ENCODE results near the gene SMDT1.
"Not testable (repeated sequence)": the region's sequence is repeated elsewhere in the genome, so short reads cannot be mapped to it uniquely, and the experiment has no call there.

SMDT1 gene

GRCh38 chr22:42070517-42071422 lies 8.7 kb upstream of the SMDT1 start, which contains the start of gene NAGA:
Gene NAGA (minus strand): TSS chr22:42070812. CDS start chr22:42070297, 515 bp downstream.
- peak; percentile 80 to 90 for DNase-seq (ENCODE audit: low read depth in 1 of 2, low spot score in 1 of 2)

GRCh38 chr22:42071508-42071907 lies 8.0 kb upstream of the SMDT1 start:
- not testable (repeated sequence) for DNase-seq (ENCODE audit: low read depth in 1 of 2, low spot score in 1 of 2)

GRCh38 chr22:42072606-42073330 lies 6.7 kb upstream of the SMDT1 start:
- no peak for DNase-seq (ENCODE audit: low read depth in 1 of 2, low spot score in 1 of 2)

- DNase-seq (ENCODE audit: low read depth in 1 of 2, low spot score in 1 of 2), result no peak
Observed at GRCh38 chr22:42073621-42074041, 5.9 kb upstream of the SMDT1 start.

- peak in 1 of 2 donors; percentile 28 for DNase-seq (ENCODE audit: low read depth in 1 of 2, low spot score in 1 of 2)
Observed at GRCh38 chr22:42074132-42074811, 5.2 kb upstream of the SMDT1 start, which contains the start of gene PHETA2. Gene PHETA2 (plus strand): TSS chr22:42074248. CDS start chr22:42077294, 3,046 bp downstream.

GRCh38 chr22:42074846-42075676 lies 4.4 kb upstream of the SMDT1 start:
- DNase-seq (ENCODE audit: low read depth in 1 of 2, low spot score in 1 of 2), result no peak

GRCh38 chr22:42076764-42077485 lies 2.6 kb upstream of the SMDT1 start:
- no peak for DNase-seq (ENCODE audit: low read depth in 1 of 2, low spot score in 1 of 2)

GRCh38 chr22:42077486-42078125 lies 1.9 kb upstream of the SMDT1 start:
- DNase-seq (ENCODE audit: low read depth in 1 of 2, low spot score in 1 of 2), result no peak

GRCh38 chr22:42078469-42079318 lies 806 bp upstream of the SMDT1 start:
- no peak for DNase-seq (ENCODE audit: low read depth in 1 of 2, low spot score in 1 of 2)

- no peak for DNase-seq (ENCODE audit: low read depth in 1 of 2, low spot score in 1 of 2)
Observed at GRCh38 chr22:42080287-42080686, 787 bp downstream of the SMDT1 start.

GRCh38 chr22:42083119-42083518 lies 3.6 kb downstream of the SMDT1 start:
- DNase-seq (ENCODE audit: low read depth in 1 of 2, low spot score in 1 of 2), result no peak

- no peak for DNase-seq (ENCODE audit: low read depth in 1 of 2, low spot score in 1 of 2)
Observed at GRCh38 chr22:42084874-42085273, 5.4 kb downstream of the SMDT1 start.

GRCh38 chr22:42086051-42086450 lies 6.6 kb downstream of the SMDT1 start:
- DNase-seq (ENCODE audit: low read depth in 1 of 2, low spot score in 1 of 2), result no peak

GRCh38 chr22:42090596-42091454 lies 11.3 kb downstream of the SMDT1 start, which contains the start of gene NDUFA6:
Gene NDUFA6 (minus strand): TSS chr22:42090772. CDS start chr22:42090744, 28 bp downstream.
- peak; percentile 93 to 99 for DNase-seq (ENCODE audit: low read depth in 1 of 2, low spot score in 1 of 2)

GRCh38 chr22:42091455-42091782 lies 11.9 kb downstream of the SMDT1 start:
- DNase-seq (ENCODE audit: low read depth in 1 of 2, low spot score in 1 of 2), result no peak

GRCh38 chr22:42101199-42101598 lies 21.7 kb downstream of the SMDT1 start:
- DNase-seq (ENCODE audit: low read depth in 1 of 2, low spot score in 1 of 2), result no peak

- not testable (repeated sequence) for DNase-seq (ENCODE audit: low read depth in 1 of 2, low spot score in 1 of 2)
Observed at GRCh38 chr22:42104332-42104860, 24.9 kb downstream of the SMDT1 start.
